HG03521 (cell line): Measurements from ENCODE around the gene FBXL2.
"Not testable (repeated sequence)": the region's sequence is repeated elsewhere in the genome, so short reads cannot be mapped to it uniquely, and the experiment has no call there.

Experiments used
- ATAC-seq: cut with Tn5 transposase; IDR thresholded peaks from one replicate; pipeline ENCODE4 v1.9.1; 2021; ENCODE audit warnings: mild to moderate bottlenecking, moderate library complexity; ENCODE audit not compliant: unreplicated experiment

The FBXL2 gene

DNA sequence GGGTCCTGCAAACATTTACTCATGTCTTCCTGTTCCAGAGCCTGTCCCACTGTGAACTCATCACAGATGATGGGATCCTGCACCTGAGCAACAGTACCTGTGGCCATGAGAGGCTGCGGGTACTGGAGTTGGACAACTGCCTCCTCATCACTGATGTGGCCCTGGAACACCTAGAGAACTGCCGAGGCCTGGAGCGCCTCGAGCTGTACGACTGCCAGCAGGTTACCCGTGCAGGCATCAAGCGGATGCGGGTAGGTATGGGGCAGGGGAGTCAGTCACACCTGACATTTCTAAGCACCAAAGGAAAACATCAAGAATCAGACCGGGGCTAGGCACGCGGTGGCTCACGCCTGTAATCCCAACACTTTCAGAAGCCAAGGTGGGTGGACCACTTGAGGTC is 106.7 kb downstream of the FBXL2 start:
- no peak for ATAC-seq

DNA sequence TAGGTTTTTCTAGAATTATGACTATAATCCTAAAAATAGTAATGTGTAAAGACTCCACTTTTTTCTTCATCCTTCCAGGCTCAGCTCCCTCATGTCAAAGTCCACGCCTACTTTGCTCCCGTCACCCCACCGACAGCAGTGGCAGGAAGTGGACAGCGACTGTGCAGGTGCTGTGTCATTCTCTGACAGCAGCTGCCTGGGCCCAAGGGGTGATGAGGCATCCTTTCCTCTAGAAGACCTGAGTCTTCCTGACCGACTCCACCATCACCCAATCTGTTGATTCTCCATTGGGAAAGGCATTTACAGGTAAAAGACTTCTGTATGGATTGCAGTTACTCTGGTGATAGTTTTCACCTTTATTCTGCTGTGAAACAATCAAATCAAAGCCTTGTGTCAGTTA is 108.2 kb downstream of the FBXL2 start:
- ATAC-seq: no peak

DNA sequence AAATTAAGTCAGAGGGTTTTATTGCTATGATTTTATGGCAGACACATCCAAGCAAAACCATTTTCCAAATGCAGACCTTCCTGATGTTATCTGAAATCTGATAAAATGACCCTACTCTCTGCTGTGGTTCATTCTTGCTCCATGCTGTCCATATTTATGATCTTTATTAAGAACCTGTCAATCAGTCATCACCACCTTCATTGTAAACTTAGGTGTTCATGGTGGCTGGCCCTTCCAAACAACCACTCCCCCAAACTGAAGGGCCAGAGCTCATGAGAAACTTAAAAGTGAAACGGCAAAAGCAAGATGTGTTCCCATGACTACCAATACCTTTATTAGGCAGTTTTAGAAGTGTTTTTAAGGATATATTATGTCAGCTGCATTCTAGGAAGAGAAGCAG is 109.4 kb downstream of the FBXL2 start:
- ATAC-seq: no peak

DNA sequence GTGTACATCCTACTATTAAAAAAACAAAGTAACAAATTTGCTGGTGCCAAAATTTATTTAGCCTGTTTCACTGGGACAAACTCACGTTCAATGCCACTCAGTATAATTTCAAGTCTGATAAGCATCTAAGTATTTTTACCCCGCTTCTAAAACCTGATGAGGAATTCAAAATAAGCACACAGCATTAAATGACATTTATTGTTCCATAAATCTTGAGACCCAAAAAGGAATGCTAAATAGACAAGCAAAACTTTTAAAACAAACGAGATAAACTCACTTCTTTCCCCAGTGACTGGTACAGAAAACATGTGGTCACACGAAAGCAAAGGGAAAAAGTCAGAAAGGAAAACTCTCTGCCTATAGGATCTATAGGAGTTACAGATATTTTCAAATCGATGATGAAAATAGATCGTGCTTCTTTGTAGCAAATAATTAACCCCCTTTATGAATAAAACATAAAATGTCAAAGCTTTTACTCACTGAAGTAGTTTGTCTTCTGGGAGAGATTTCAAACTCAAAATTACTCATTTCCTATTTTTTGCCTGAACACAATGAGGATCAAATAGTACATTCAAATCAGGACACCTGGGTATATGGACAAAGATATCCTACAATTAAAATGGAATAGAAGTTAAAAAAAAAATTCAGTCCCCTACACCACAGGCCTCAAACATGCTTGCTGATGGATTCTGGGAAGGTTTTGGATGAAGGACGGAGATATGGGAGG is 111.3 kb downstream of the FBXL2 start:
- ATAC-seq: no peak

DNA sequence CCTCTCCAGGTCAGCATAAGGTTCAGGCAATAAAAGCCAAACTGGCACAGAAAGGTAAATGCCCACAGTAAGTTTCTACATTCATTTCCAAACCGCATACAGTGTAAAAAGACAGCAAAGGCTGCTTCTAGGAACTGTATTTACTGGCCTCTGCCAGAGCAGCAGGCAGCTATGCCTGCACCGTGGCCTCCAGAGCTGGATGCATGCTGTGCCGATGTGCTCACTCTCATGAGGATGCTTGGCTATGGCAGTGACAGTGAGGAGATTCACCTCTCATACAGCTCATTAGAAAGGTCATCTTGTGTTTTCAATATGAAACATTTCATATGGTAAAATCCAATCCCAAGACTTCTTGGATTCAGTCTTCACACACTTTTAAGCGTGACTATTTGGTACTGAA is 112.7 kb downstream of the FBXL2 start:
- no peak for ATAC-seq

DNA sequence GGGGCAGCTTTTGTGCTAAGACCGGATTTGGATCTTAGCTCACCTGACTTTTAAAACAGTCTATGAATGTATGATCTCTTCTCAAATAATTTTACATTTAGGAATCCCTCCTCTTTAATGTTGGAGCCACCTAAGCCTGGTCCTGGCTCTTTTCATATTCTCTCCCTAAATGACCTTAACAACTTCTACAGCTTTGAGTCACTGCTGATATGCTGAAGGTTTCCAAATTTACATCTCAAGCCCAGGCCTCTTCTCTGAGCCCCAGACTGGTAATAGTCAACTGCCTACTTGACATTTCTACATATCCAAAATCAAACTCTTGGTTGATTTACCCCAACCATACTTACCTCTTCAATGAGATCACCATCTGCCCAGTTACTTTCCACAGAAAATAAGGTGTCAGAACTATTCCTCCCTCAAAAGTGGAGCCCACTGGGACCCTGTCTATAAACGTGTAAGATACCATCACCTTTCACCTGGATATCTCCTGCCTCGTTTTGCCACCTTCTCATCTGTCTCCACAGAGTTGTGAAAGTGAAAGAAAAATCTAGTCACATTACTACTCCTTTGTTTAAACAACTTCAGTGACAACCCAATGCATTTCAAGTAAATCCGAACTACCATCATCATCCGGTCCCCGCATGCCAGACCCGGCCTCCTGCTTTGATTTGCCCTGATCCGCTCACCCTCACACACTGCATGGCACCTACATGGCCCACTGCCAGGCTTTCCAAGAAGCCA is 114.2 kb downstream of the FBXL2 start:
- ATAC-seq: no peak

DNA sequence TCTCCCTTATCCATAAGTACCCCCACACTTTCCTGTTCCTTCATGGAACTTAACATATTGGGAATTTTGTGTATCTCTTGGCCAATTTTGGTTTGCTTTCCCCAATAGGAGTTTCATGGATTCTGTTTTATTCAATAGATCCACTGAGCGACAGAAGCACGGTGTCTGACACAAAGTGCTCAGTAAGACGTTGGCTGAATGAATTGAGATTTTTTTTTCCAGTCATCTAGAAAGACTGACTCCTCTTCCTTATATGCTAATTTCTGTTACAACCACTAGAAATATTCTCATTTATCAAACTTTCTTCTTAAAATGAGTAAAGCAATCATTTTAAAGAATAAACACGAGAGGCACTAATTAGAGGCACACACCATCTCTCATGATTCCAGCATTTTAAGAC is 114.9 kb downstream of the FBXL2 start:
- ATAC-seq: no peak

DNA sequence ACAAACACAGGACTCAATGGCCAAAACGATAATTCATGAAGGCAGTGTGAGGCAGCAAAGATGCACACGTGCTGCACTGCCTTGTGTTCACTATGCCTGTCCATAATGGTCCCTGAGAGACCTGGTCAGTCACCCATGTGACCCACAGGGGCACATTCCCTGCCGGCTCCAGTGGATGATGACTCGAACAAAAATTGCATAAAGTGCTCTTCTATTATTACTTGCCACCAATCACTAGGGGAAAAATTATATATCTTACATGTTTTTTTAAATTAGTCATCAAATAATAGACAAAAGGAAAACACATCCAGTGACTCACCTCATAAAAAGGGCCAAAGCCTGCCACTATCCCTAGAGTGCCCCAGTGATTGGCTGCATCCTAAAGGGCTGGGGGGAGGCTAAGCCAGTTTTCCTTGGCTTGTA is 115.5 kb downstream of the FBXL2 start:
- no peak for ATAC-seq

DNA sequence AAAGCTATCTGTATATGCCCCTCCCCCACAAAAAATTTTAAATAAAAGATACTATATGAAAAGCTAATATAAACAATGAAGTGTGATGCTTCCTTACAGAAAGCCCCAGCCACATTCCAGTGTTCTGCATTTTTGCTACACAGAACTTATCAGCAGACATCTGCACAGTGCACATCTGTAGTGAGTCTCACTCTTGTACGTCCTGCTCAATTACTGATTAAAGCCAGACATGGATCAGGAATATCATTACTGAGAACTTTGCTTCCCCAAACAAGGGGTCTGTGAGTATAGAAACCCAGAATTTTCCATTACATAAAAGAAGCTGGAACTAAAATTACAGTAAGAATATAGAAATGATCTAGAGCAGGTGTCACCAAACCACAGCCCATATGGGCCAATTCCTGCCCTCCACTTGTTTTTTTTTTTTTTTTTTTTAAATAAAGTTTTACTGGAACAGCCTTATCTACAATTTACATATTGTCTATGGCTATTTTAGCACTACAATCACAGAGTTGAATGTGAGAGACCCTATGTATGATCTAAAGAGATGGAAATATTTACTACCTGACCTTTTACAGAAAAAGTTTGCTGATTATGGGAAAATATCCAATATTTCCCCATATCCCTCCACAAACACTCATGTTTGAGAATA is 117.3 kb downstream of the FBXL2 start:
- no peak for ATAC-seq

DNA sequence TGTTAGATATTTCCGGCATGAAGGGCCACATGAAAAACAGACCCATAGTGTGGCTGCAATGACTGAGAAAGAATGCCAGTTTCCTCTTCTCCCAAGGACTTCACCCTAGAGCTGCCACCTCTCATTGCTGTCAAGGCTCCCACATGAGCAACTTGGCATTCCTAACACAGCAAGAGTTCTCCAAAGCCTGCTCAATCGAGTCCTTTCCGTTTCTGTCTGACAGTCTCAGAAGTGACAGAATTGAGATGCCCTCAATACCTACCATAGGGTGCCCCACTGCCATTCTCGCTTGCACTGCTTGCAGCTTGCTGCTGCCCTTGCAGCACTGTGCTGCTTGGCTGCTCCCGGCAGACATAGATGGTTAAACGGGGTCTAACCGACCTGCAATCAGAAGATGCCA is 118.7 kb downstream of the FBXL2 start:
- no peak for ATAC-seq

DNA sequence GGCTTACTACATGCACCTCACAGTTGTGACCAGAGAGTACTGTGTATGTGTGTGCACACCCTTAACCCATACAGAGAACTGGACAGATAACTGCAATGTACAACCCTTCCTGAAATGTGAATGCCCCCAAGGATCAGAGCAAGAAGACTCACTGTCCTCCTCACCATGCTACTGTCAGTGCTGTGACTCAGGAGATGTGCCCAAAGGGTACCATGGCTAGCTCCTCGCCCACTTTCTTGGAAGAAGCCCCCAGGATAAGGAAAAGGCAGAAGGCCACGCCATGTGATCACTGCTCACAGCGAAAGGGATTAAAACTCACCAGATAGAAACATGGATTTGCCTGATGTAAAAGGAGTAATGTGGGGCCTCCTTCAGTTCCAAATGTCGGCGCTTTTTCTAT is 121.2 kb downstream of the FBXL2 start:
- no peak for ATAC-seq

DNA sequence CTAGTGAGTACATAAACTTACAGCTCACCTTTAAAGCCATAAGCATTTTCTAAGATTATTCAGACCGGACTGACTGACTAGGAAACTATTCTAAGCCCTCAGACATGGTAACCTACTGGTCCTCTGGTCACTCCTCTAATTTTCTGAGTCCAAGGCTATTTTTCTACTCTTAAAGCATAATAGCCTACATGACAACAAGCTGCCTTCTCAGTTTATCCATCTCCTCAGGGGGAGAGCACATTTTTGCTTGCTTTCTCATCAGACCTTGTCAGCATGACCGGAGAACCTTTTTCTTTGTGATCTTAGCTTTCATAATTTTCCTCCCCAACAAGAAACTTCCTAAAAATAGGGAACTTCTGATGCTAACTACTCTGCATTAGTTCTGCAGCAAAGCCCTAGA is 124.5 kb downstream of the FBXL2 start:
- no peak for ATAC-seq

DNA sequence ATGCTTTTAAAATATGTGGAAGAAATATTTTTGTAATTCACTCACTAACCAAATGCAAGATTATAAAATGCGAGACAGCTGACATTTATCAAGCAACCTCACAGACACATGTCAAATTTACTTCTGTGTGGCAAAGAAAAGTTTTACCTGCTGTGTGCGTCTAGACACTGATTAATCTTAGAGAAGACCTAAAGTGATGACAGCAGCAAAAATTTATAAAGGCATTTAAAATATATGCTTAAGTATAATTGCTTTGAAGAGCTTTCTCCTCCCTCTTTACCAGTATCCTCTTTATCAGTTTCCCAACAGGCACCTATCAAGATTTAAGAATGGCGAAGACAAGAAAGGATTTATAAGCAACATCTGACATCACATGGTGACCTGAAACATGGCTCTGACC is 125.7 kb downstream of the FBXL2 start:
- no peak for ATAC-seq

DNA sequence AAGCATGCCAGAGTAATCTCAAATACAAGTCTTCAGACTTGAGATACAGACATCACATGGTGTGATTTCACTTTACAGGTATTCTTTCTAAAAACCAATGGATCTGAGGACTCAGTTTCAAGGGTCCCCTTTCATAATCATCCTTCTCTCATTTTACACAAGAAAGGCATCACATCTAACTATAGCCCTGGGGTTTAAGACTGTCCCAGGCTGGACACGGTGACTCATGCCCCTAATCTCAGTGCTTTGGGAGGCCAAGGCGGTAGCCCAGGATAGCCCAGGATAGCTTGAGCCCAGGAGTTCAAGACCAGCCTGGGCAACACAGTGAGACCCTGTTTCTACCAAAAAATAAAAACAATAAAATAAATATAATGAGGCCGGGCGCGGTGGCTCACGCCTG is 126.5 kb downstream of the FBXL2 start:
- no peak for ATAC-seq

DNA sequence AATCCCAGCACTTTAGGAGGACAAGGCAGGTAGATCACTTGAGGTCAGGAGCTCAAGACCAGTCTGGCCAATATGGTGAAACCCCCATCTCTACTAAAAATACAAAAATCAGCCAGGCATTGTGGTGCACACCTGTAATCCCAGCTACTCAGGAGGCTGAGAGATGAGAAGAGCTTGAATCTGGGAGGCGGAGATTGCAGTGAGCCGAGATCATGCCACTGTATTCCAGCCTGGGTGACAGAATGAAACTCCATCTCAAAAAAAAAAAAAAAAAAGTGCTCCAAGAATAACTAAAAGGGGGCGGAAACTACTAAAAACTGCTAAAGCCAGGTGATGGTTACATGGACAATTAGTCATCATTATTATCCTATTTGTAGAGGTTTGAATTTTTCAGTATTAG is 133.6 kb downstream of the FBXL2 start:
- ATAC-seq: not testable (repeated sequence)

DNA sequence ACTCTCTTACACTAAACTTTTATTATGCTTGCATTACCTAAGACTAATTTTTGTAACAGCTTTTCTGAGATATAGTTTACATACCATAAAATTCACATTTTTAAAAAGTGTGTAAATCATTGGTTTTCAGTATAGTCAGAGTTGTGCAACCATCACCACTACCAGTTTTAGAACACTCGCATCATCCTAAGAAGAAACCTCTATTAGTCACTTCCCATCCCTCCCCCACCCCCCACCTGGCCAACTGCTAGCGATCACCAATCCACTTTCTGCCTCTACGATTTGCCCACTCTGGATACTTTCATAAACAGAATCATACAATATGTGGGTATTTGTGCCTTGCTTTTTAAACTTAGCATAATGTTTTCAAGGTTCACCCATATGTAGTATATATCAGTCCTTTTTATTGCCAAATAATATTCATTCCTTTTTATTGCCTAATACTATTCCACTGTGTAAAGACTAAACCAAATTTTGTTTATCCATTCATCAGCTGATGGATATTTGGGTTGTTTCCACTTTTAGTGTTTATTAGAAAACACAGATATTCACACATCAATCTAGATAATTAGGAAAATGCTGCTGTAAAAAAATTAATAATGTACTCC is 139.9 kb downstream of the FBXL2 start:
- ATAC-seq: no peak

DNA sequence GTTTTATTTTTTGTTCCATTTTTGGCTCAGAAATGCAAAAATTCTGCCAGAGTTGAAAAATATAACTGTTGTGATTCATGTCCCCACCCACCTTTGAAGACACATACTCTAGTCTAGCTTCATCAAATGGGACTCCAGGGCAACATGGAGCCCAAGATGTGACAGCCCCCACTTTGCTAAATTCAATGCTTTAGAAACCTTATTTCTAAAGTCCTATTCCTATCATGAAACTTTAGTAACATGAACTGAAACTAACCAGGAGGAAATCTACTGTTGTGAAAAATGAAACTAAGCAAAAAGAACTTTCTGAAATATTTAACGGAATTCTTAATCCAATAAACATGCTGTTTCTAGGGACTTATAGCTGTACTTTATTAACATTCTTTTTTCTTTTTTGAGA is 142.7 kb downstream of the FBXL2 start:
- ATAC-seq: no peak

DNA sequence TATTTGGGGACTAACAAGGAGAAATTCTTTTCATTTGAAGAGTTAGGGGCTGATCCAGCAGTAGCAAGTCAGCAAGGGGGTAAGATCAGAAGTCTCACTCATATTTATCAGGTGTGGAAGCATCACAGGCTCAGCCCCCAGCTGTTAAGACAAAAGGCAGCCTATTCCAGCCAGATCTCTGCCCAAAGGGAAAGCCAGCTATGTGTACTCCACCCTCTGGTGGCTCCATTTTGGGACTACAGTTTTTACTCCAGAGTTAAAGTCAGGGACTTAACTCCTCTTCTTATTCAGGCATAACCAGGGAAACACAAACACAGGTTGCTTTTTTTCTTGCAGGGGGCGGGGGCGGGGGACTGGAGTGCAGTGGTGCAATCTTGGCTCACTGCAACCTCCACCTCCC is 143.7 kb downstream of the FBXL2 start:
- ATAC-seq: no peak

DNA sequence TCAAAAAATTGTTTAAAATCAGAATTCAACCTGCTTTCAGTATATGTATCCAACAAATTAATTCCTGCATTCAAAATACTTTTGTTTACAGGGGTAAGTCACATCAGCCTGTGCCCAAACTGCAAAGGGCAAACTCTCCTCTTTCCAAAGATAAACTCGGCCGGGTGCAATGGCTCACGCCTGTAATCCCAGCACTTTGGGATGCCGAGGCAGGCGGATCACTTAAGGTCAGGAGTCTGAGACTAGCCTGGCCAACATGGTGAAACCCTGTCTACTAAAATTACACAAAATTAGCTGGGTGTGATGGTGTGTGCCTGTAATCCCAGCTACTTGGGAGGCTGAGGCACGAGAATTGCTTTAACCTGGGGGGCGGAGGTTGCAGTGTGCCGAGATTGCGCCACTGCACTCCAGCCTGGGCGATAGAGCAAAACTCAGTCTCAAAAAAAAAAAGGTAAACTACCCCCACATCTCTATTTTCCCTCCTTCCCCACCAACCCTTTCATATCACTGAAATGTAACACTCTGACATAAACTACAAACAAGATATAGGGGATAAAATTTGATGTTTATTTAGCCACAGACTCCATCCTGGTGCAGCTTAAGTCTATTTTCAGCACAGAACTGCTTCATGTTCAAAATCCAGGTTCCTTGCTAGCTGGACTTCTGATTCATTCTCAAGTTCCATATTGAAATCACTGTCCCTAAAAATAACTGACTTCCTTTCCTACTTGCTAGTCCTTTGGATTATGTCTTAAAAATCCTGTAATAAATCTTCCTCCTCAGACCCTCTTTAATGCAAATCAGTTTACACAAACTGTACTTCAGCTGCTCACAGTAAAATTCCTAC is 147.6 kb downstream of the FBXL2 start:
- no peak for ATAC-seq

DNA sequence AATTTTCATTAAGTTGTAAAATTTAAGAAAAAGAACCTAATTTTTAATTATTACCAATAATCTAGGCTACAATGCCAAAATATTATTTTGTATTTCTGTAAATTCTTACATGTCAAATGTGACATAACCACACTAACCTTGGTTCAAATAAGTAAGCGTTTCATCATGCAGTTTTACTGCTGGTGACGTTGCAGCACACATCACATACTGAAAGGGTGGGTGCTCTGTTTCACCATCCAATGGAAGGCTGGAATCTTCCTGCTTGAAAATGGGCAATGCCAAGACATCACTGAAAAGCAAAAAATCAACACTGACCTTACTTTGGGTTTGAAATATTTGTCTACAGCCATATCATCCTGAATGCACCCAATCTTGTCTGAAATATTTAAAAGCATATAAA is 148.2 kb downstream of the FBXL2 start:
- no peak for ATAC-seq

DNA sequence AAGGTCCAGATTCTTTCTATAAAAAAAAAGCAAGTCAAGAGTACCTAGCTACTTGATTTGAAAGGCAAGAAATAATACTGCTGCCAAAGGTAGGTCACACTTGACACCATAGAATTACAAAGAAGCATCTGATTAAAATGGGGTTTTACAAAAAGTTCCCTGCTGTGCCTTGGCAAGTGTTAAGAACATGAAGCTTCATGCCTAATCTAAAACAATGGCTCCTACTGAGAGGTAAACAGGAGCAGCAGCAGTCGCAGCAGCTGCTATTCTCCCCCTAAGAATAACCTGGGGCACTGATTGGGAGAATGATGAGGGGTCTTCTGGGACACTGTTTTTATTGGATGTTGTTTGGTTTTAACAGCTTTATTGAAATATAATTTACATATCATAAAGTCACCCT is 148.8 kb downstream of the FBXL2 start:
- ATAC-seq: no peak
